GM18873 (cell line): ENCODE measurements around the gene FRMD3.
"Not testable (repeated sequence)": the region's sequence is repeated elsewhere in the genome, so short reads cannot be mapped to it uniquely, and the experiment has no call there.

Experiments
- ATAC-seq: cut with Tn5 transposase; IDR thresholded peaks from one replicate; pipeline ENCODE4 v1.9.1; 2021; ENCODE audit warnings: mild to moderate bottlenecking, moderate library complexity, moderate number of reproducible peaks; ENCODE audit not compliant: unreplicated experiment, low FRiP score

FRMD3 gene

DNA sequence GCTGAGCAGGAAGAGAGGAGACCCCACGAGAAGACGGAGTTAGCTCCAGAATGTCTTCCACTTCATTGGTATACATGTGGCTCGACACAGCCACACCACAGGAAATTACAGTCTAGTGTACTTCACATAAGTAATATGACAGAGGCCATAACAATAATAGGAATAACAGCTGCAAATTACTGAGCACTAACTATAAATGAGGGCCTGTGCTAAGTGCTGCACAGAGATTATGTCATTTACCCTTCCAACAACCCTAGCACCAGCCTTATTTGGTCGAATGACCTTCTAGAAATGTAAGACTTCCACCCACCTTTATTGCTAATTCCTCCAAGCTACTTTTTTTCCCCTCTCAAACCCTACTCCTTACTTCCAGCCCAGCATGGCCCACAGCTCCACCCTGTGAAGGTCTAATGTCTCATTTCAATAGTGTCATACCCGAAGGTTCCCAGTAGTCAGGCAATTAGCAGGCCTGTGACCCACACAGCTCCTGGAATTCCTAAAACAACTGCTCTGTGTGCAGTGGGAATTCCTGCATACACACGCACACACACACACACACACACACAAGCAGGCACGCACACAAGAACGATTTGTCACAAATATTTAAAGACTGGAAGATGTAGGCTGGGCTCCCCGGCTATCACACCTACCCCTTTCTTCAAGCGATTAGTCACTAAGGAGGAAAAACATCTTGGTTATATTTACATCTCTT is 134.5 kb downstream of the FRMD3 start:
- no peak for ATAC-seq

DNA sequence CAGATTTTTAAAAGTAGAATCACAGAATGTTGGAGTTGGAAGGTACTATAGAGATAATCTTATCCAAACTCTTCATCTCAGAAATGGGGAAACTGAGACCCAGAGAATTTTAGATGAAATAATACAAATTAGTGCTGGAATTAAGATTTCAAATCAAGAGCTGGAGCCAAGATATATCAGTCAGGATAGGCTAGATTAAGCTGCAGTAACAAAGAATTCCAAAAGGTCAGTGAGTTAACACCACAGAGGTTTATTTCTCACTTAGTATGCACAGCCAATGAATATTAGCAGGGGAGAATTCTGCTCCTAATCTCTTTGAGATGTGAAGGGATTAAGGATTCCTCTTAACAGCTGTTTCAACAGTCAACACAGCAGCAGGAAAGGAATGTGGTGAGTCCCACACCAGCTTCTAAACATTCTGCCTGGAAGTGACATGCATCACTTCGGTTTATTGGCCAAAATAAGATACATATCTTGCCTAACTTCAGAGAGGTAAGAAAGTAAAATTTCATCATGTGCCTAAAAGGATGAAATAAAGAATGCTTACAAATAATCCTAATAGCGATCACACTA is 136.8 kb downstream of the FRMD3 start:
- ATAC-seq: no peak

DNA sequence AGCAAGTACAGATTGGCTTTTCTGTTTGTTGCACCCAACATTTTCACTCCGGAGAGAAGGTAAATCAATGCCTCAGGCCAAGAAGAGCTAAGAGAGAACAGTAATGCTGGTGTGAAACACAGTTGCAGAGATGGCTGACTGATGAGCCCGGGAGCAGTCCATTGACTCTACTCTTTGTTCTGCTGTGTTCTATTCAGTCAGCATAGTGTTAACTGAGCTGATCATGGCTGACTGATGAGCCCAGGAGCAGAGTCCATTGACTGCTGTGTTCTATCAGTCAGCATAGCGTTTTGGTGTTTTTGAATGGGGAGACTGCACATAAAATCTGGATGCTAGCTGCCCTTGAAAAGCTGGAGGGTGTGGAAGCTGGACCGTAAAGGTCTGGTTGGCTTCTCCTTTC is 141.4 kb downstream of the FRMD3 start:
- ATAC-seq: no peak

DNA sequence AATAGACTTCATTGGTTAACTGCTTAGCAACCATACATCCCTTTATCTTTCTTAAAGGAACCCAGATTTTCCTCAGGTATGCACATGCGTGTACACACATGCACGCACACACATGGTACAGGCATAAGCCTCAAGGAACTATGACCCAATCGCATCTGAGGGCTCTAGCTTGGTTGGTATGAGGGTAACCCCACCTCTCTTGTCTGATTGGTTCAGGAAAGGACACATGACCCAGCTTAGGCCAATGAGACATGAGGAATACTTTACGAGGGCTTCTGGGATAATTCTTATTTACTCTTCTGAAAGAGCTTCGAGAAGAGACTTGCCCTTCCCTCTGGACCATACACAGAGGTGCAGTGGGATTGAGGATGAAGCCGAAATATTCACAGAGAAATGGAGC is 141.9 kb downstream of the FRMD3 start:
- no peak for ATAC-seq

DNA sequence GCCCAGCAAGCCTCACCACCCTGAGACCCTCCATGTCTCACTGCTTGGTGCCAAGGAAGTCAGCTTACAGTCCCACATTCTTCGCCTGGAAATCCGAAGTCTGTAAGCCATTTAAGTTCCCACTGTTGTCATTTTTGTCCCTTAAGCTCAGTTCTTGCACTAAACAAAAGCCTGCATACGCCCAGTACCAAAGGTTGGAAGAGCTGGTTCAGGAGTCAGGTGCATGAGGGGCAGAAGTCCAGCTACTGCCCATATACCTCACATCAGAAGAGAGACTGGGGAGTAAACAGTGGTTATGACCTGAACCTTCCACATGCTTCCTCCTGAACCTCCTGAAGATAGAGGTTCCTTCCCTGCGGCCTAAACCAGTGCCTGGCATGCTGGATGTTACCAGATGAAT is 146.0 kb downstream of the FRMD3 start:
- ATAC-seq: no peak

DNA sequence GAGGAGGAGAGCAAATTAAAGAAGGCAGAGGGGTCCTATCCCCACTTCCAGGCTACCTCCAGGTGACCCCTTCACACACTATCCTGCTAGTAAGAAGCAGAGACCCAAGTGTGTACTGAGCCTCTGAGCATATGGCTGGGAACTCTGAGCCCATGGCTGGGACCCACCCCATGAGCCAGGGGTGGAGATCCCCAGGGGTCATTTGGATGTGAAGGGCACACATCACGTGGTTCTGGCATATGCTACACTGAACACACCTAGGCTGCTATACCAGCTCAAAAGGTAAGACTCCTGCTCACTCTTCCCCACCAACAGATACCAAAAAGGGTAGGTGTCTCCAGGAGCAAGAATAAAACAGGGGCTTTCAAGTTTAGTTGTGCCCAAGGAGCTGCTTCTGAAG is 149.9 kb downstream of the FRMD3 start:
- ATAC-seq: no peak

DNA sequence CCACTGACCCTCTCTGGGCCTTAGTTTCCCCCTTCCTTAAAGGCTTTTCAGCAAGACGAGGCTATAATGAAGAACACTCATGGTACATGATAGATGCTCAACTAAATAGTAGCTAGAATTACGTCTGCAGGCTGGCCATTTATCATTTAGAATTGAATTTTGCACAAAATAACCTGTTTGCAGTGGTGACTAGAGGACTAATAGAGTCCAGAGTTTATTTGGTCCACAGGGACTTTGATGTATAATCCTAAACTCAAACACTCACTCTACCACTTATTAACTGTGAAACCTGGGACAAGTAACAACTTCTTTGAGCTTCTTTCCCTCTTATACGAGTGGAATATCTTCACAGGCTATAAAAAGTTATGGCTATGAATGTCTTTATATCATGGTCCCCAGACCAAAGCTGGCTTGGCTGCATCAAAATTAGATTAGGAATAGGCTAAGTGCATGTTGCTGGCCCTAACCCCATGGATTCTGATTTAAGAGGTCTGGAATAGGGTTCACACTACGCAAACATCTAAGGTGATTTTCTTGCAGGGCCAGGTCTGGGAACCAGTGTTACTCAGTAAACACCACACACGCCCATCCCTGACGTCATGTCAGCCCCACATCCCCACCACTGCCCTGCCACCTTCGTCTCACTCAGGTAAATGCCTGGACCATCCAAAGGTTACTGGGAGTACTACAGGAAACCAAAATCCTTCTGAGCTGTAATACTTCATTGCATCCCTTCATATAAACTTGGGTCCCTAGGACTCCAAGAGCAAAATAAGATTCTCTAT is 150.6 kb downstream of the FRMD3 start:
- ATAC-seq: no peak

DNA sequence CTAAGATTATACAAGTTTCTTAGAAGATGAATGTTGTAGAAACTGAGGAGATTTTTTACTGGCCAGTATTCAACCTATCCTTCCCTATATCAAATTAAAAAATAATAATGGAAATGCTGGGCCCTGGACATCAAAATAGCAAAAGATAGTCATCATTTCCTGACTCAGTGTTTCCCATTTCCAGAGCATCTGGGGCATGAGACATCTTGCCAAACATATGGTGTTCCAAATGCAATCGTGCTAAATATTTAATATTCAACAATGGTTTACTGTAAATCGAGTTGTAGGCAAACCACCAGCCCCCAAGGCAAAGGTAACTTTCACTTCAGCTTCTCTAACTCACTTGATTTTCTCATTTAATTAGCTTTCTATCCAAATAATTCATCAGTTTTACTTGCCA is 152.9 kb downstream of the FRMD3 start:
- ATAC-seq: no peak

DNA sequence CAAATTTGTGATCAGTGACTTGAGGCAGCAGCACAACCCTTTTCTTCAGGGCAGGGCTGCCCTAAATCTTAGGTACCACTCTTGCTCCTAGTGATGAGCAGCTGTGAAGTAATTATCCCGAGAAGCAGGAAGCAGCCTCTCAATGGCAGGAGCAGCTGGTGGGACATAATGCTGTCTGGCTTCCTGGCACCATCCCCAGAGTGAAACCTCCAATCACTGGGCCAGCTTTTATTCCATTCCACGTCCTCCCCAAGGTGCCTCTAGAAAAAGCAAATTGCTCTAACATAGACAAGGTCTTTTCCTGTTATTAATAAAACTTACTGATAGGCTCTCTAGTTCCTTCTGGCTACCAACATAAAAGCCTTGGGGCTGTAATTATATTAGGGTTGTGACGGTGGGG is 154.0 kb downstream of the FRMD3 start:
- no peak for ATAC-seq

DNA sequence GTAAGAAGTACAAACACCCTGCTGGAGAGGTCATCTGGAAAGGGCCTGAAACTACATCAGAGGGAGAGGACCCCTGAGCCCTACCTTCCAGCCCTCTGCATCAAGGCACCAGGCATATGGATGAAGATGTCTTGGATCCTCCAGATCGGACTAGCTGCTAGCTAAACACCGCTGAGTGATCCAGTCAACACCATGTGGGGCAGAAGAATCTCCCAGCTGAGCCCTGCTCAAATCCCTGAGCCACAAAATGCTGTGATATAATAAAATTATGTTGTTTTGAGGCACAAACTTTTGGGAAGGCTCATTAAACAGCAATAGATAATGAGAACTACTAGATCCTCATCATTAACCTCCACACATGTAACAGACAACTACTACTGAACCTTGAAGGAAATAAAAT is 155.2 kb downstream of the FRMD3 start:
- ATAC-seq: no peak

DNA sequence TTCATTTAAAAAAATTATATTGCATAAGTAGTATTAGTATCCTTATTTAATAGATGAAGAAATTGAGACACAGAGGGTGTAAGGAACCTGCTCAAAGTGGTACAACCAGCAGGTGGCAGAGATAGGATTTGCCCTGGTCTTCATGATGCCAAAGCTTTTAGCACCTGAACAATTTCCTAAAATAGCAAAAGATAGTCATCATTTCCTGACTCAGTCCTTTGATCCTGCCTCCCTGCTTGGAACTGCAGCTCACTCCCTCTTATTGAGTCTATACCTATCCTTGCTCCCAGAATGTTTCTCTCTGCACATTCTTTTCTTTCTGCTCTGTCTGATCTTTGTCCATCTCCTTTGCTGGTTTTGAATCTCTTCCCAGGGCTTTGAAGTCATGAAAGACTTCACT is 155.8 kb downstream of the FRMD3 start:
- ATAC-seq: no peak

DNA sequence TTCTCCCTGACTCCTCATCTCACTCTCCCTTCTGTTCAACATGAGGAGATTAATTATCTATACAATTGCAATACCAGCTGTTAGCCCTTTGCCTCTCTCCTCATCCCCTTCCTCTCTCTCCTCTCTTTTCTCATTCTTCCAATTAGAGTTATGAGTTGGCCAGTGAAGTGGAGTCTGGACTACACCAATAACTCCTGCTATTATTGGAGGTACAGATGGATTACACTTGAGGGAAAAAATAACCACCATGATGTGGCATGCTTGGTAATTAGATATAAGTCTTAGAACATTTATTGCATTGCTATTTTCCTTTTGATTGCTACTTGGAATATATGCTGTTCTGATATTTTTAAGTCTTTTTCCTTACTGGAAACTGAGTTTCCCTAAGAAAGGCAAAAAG is 159.2 kb downstream of the FRMD3 start:
- no peak for ATAC-seq

DNA sequence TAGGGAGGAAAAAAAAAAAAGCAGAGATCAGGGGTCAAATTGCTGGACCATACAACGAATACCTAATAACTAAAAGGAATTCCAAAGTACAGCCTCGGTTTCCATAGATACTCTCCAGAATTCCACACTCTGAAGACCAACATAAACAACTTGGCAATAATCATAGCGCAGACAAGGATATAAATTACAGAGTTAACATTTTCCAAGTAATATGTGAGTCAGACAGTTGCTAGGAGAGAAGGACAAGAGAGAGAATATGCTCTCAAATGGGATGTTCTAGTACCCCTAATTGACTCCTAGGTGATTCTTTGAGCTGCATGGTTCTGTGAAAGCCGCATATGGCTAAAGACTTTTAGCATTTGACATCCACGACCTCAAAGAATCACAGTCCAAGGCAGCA is 165.2 kb downstream of the FRMD3 start:
- no peak for ATAC-seq

DNA sequence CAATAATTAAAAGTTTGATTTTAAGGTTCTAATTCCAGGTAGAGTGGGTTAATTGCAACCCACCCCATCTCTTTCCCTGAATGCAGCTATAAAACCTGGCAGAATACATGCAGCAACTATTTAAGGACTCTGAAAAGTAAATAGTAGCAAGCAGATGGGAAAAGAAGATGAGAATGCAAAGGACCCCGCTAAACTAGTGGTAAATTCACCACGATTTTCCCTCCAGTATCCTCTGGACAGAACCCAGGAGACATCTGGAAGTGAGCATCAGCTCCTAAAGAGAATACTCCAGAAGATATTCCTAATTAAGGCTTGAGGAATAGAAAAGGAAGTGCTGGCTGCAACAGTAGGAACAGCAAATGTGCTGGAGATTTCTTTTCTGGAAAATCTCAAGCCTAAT is 170.9 kb downstream of the FRMD3 start:
- no peak for ATAC-seq

DNA sequence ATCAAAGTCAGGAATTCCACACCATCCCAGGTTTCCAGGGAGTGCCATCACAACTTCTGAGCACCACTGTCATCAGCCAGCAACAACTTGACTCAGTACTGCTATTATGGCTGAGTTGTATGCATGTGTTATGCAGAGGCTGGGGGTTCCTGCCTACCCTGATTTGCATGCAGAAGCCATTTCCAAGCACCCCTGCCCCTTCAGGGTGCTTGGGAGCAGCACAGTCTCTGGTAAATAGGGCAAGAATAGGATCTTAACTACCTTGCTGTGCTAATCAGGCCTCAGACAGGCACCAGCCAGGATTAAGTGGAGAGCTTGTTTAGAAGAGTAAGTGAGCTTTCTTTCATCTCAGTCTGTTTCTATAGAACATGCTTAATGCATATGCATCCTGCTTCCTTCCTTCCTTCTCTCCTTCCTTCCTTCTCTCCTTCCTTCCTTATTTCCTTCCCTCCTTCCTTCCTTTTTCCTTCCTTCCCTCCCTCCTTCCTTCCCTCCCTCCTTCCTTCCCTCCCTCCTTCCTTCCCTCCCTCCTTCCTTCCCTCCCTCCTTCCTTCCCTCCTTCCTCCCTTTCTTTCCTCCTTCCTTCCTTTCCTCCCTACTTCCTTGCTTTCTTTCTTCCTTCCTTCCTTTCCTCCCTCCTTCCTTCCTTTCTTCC is 175.7 kb downstream of the FRMD3 start:
- ATAC-seq: no peak

DNA sequence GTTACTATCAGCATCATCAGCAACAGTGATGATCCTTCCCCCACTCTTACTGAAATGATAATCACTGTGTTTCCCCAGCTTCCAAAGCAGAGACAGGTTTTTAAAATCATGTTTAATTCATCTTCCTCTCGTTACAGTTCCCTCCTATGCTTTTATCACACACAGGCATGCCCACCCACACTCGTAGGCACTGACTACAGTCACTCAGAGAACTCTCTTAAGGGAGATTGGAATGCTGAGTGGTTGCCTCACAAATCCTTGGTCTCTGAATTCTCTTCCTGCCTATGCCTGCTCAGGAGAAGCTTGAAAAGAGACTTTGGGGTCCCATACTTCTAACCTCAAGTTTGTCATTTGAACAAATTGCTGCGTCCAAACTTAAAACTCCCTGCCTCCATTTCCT is 179.2 kb downstream of the FRMD3 start:
- ATAC-seq: no peak

DNA sequence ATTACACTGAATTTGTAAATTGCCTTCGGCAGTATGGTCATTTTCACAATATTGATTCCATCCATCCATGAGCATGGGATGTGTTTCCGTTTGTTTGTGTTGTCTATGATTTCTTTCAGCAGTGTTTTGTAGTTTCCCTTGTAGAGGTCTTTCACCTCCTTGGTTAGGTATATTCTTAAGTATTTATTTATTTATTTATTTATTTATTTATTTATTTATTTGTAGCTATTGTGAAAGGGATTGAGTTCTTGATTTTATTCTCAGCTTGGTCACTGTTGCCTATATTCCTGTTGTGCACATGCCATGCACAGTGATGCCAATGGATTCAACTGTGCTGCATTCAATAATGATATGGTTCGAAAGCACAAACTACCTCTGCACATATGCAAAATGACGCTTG is 179.7 kb downstream of the FRMD3 start:
- ATAC-seq: not testable (repeated sequence)

DNA sequence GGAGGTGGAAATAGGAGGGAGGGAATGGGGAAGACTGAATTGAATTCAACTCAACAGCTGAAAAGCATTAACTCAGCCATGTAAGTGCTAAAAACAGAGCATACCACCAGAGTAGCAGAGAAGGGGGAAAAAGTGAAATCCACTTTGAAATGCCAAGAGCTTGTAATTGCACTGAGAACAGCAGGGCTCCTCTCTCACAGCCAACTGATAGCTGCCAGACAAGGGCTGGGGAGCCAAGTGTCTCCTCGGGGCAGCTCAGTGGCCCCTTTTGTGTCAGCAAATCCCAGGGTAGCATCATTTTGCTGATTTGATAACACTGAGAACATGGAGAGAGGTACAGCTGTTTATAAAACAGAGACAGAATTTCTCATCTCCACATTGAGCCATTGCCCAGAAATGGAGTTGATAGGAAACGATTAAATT is 182.5 kb downstream of the FRMD3 start:
- ATAC-seq: no peak

DNA sequence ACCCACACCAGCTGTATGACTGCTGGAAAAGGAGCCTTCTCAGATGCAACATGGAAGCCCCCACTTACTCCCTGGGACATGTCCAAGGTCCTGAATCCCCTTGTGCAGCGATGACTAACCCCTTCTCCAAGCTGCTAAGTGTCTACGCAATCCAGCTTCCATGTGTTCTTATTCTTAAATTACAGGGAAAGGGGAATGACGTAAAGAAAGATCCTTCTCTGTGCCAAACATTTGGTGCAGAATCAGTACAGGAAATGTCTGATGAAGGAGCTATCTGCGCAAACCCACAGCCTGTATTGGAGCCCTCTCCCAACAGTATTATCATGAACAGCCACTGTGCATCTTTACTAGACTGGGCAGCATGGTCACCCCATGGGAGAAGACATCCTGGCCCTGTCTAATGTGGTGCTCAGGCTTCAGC is 183.2 kb downstream of the FRMD3 start:
- ATAC-seq: no peak

DNA sequence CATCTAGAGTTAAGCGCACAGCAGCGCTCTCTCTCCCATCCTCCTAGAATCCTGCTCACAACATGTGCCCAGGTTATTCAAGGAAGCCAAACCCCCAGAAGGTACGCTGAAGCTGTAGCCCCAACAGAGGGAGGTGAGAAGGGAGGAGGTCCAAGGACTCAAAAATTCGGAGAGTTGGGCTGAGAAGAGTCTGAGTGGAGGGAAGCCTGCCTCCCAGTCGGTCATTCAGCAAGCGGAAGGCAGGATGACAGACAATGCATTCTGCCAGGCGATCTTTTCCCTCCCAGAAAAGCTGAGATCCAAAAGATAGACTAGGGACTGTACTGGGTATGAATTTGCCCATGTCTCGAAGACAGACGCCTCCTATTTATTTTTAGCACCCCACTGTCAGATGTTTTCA is 189.2 kb downstream of the FRMD3 start:
- no peak for ATAC-seq

DNA sequence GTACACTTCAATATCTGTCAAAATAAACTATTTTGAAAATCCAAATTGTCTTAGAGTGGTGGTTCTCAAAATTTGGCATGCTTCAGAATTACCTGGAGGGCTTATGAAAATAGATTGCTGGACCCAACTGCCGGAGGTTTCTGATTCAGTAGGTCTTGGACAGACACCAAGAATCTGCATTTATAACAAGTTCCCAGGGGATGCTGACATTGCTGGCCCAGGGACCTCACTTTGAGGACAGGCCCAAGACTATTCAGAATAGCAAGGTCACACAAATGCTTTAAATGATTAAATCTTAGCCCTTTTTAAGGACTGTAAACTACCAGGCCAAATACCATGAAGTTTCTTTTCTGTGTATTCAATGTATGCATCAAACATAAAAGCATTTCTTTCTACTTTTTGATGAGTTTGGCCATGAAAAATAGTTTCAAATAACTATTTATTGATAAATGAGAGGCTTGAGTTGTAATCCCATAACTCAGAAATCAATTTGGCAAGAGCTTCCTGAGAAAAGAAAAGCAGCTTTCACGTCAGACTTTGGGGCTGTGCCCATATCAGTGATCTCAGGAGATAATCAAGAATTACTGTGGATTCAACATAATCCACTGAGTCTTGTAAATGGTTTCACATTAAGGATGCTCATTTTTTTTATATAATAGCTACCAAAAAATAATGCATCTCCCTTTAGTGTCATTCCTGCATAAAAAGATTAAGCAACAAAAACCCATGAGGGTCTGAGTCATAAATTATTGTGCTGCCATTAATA is 191.4 kb downstream of the FRMD3 start:
- no peak for ATAC-seq
